HG02571 (cell line): ENCODE results near the gene STX8.

Source experiments
- ATAC-seq: cut with Tn5 transposase; IDR thresholded peaks from one replicate; pipeline ENCODE4 v1.9.1; 2021; ENCODE audit warnings: mild to moderate bottlenecking, moderate library complexity; ENCODE audit not compliant: unreplicated experiment

The STX8 gene

GRCh38 chr17:9309216-9309615, 266.4 kb downstream of the STX8 start:
- no peak for ATAC-seq

- no peak for ATAC-seq
These were observed 267.6 kb downstream of the STX8 start for GRCh38 chr17:9308069-9308468.

GRCh38 chr17:9307313-9307998, 268.2 kb downstream of the STX8 start:
- ATAC-seq: no peak

- no peak for ATAC-seq
These were observed 269.5 kb downstream of the STX8 start for GRCh38 chr17:9306086-9306485.

- ATAC-seq: no peak
These were observed 275.9 kb downstream of the STX8 start for GRCh38 chr17:9299695-9300094.

- ATAC-seq: no peak
These were observed 276.8 kb downstream of the STX8 start for GRCh38 chr17:9298776-9299295.

GRCh38 chr17:9298135-9298534, 277.5 kb downstream of the STX8 start:
- ATAC-seq: no peak

- no peak for ATAC-seq
These were observed 280.9 kb downstream of the STX8 start for GRCh38 chr17:9294661-9295210.

GRCh38 chr17:9292561-9292941, 283.1 kb downstream of the STX8 start:
- no peak for ATAC-seq

GRCh38 chr17:9291912-9292560, 283.6 kb downstream of the STX8 start:
- ATAC-seq: no peak

- no peak for ATAC-seq
These were observed 285.4 kb downstream of the STX8 start for GRCh38 chr17:9290226-9290613.

GRCh38 chr17:9287306-9287705, 288.3 kb downstream of the STX8 start:
- ATAC-seq: no peak

GRCh38 chr17:9286434-9286833, 289.2 kb downstream of the STX8 start:
- ATAC-seq: no peak

GRCh38 chr17:9285602-9286427, 289.8 kb downstream of the STX8 start:
- no peak for ATAC-seq

- ATAC-seq: no peak
These were observed 290.7 kb downstream of the STX8 start for GRCh38 chr17:9284884-9285283.

GRCh38 chr17:9283909-9284308, 291.7 kb downstream of the STX8 start:
- ATAC-seq: no peak

GRCh38 chr17:9279893-9280292, 295.7 kb downstream of the STX8 start:
- no peak for ATAC-seq

GRCh38 chr17:9274973-9275372, 300.6 kb downstream of the STX8 start:
- ATAC-seq: no peak

GRCh38 chr17:9273428-9274391, 301.9 kb downstream of the STX8 start:
- no peak for ATAC-seq

- ATAC-seq: no peak
These were observed 303.0 kb downstream of the STX8 start for GRCh38 chr17:9272501-9273200.
